ENCODE data around the gene GCK. TPM values are rescaled to one million over a fixed set of nuclear protein-coding genes. Genes with fewer than 3 reads are reported as not detected.

The GCK gene
- total RNA-seq, 1 donor = 0.27 TPM

- no peak for DNase-seq (ENCODE audit: low read depth in 2 of 3, low spot score in 2 of 3)
Observed at GRCh38 chr7:44124822-44125202, 64.4 kb downstream of the GCK start.

GRCh38 chr7:44123190-44124003 is 65.8 kb downstream of the GCK start, which contains the start of gene POLD2:
Gene POLD2 (minus strand): TSS chr7:44123548. CDS start chr7:44122053, 1,495 bp downstream.
- DNase-seq (ENCODE audit: low read depth in 2 of 3, low spot score in 2 of 3) = peak; percentile 80 to 98 (median 97)

- no peak for DNase-seq (ENCODE audit: low read depth in 2 of 3, low spot score in 2 of 3)
Observed at GRCh38 chr7:44122529-44122928, 66.7 kb downstream of the GCK start.

GRCh38 chr7:44121761-44122420 is 67.3 kb downstream of the GCK start:
- no peak for DNase-seq (ENCODE audit: low read depth in 2 of 3, low spot score in 2 of 3)

GRCh38 chr7:44120395-44120794 is 68.8 kb downstream of the GCK start:
- no peak for DNase-seq (ENCODE audit: low read depth in 2 of 3, low spot score in 2 of 3)

- no peak for DNase-seq (ENCODE audit: low read depth in 2 of 3, low spot score in 2 of 3)
Observed at GRCh38 chr7:44119829-44120380, 69.3 kb downstream of the GCK start.

- no peak for DNase-seq (ENCODE audit: low read depth in 2 of 3, low spot score in 2 of 3)
Observed at GRCh38 chr7:44117801-44118429, 71.3 kb downstream of the GCK start.

- no peak for DNase-seq (ENCODE audit: low read depth in 2 of 3, low spot score in 2 of 3)
Observed at GRCh38 chr7:44116789-44117666, 72.2 kb downstream of the GCK start.

- DNase-seq (ENCODE audit: low read depth in 2 of 3, low spot score in 2 of 3) = no peak
Observed at GRCh38 chr7:44116087-44116788, 73.0 kb downstream of the GCK start.

GRCh38 chr7:44114586-44115310 is 74.5 kb downstream of the GCK start:
- no peak for DNase-seq (ENCODE audit: low read depth in 2 of 3, low spot score in 2 of 3)

GRCh38 chr7:44113764-44114354 is 75.4 kb downstream of the GCK start:
- no peak for DNase-seq (ENCODE audit: low read depth in 2 of 3, low spot score in 2 of 3)

- DNase-seq (ENCODE audit: low read depth in 2 of 3, low spot score in 2 of 3) = no peak
Observed at GRCh38 chr7:44112997-44113763, 76.1 kb downstream of the GCK start.

- DNase-seq (ENCODE audit: low read depth in 2 of 3, low spot score in 2 of 3) = no peak
Observed at GRCh38 chr7:44112231-44112996, 76.8 kb downstream of the GCK start.

- no peak for DNase-seq (ENCODE audit: low read depth in 2 of 3, low spot score in 2 of 3)
Observed at GRCh38 chr7:44111761-44112160, 77.5 kb downstream of the GCK start.

- DNase-seq (ENCODE audit: low read depth in 2 of 3, low spot score in 2 of 3) = no peak
Observed at GRCh38 chr7:44110719-44111635, 78.3 kb downstream of the GCK start.

- DNase-seq (ENCODE audit: low read depth in 2 of 3, low spot score in 2 of 3) = no peak
Observed at GRCh38 chr7:44109991-44110390, 79.2 kb downstream of the GCK start.
